GM19328 (cell line): ENCODE measurements around the gene RNF181.
"Not testable (repeated sequence)": the region's sequence is repeated elsewhere in the genome, so short reads cannot be mapped to it uniquely, and the experiment has no call there.

Experiments
- ATAC-seq: cut with Tn5 transposase; IDR thresholded peaks from one replicate; pipeline ENCODE4 v1.9.1; 2021; ENCODE audit warnings: mild to moderate bottlenecking, moderate library complexity; ENCODE audit not compliant: unreplicated experiment

The RNF181 gene

GRCh38 chr2:85595301-85596025 is at the start of gene RNF181:
TSS of gene RNF181 (plus strand) at chr2:85595745. CDS start at chr2:85595764, 19 bp downstream.
- ATAC-seq, result peak; percentile 99

- ATAC-seq, result no peak
Observed at GRCh38 chr2:85545780-85546240, 49.7 kb upstream of the RNF181 start.

- ATAC-seq, result no peak
Observed at GRCh38 chr2:85547089-85547858, 48.3 kb upstream of the RNF181 start.

- no peak for ATAC-seq
Observed at GRCh38 chr2:85547859-85548607, 47.5 kb upstream of the RNF181 start.

GRCh38 chr2:85548608-85548900 is 47.0 kb upstream of the RNF181 start:
- no peak for ATAC-seq

- ATAC-seq, result no peak
Observed at GRCh38 chr2:85549095-85549494, 46.5 kb upstream of the RNF181 start.

GRCh38 chr2:85549826-85550225 is 45.7 kb upstream of the RNF181 start:
- ATAC-seq, result no peak

- no peak for ATAC-seq
Observed at GRCh38 chr2:85550486-85550885, 45.1 kb upstream of the RNF181 start.

- peak; percentile 61 for ATAC-seq
Observed at GRCh38 chr2:85551698-85552678, 43.6 kb upstream of the RNF181 start.

GRCh38 chr2:85553184-85553583 is 42.4 kb upstream of the RNF181 start:
- no peak for ATAC-seq

- no peak for ATAC-seq
Observed at GRCh38 chr2:85554980-85555612, 40.4 kb upstream of the RNF181 start.

GRCh38 chr2:85557130-85557529 is 38.4 kb upstream of the RNF181 start:
- no peak for ATAC-seq

GRCh38 chr2:85558160-85558559 is 37.4 kb upstream of the RNF181 start:
- no peak for ATAC-seq

GRCh38 chr2:85560403-85560726 is 35.2 kb upstream of the RNF181 start:
- ATAC-seq, result not testable (repeated sequence)

- no peak for ATAC-seq
Observed at GRCh38 chr2:85560812-85561279, 34.7 kb upstream of the RNF181 start.

- peak; percentile 90 for ATAC-seq
Observed at GRCh38 chr2:85561280-85562212, 34.0 kb upstream of the RNF181 start, which contains the start of gene GGCX. TSS of gene GGCX (minus strand) at chr2:85561493. CDS start at chr2:85561428, 65 bp downstream.

- no peak for ATAC-seq
Observed at GRCh38 chr2:85564144-85564563, 31.4 kb upstream of the RNF181 start.

GRCh38 chr2:85566265-85566664 is 29.3 kb upstream of the RNF181 start:
- no peak for ATAC-seq

GRCh38 chr2:85575739-85576138 is 19.8 kb upstream of the RNF181 start:
- ATAC-seq, result no peak
